GM19438 (cell line): ENCODE data around the gene CPNE8.

ENCODE experiments used
- ATAC-seq: cut with Tn5 transposase; IDR thresholded peaks from one replicate; pipeline ENCODE4 v1.9.1; 2021; ENCODE audit warnings: low read depth; ENCODE audit not compliant: unreplicated experiment

Gene CPNE8

GRCh38 chr12:38653650-38654049 is 251.7 kb downstream of the CPNE8 start:
- no peak for ATAC-seq

DNA sequence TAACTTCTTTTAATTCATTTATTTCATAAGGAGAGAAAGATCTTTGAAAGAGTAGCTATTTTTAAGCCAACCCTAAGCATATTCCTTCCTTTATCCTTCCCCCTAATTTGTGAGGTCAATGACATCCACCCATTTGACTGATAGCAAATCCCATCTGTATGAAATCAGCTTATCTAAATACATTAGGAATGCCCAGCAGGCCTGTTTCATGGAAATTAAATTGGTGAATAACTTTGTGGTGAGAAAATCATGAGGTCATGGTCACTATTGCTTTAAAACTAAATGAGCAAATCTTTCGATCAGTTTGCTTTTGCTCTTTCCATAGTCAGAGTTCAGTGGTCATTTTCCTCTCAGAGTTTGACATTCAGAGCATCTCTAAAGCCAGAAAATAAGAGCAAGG is 256.6 kb downstream of the CPNE8 start:
- ATAC-seq: no peak

DNA sequence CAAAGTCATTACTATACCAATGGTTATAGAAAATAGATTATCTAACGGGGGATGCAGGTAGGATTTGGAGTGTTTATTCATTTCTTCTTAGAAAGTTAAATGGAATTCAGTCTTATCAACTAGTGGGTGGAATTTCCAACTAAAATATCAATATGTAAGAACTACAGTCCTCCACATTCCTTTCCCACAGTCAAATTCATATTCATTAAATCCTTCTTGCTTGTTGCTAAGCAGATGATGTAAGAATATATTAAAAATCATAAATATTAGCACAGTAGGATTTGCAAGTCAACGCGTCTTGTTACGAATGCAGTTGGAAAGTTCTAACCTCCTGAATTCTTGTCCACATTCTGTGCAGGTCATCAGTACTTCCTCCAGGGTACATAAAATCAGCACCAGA is 259.2 kb downstream of the CPNE8 start:
- no peak for ATAC-seq

DNA sequence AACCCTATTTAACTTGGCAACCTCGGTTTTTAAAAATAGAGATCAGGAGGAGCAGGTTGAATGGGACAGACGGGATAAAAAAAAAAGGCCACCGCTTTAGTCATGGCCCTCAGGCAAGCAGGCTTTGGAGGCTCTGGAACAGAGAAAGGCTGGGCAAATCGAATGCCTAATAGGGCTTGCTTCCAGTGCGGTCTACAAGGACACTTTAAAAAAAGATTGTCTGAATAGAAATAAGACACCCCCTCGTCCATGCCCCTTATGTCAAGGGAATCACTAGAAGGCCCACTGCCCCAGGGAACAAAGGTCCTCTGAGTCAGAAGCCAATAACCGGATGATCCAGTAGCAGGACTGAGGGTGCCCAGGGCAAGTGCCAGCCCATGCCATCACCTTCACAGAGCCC is 265.8 kb downstream of the CPNE8 start:
- no peak for ATAC-seq

- no peak for ATAC-seq
Measured at GRCh38 chr12:38638401-38638800, 267.0 kb downstream of the CPNE8 start.

DNA sequence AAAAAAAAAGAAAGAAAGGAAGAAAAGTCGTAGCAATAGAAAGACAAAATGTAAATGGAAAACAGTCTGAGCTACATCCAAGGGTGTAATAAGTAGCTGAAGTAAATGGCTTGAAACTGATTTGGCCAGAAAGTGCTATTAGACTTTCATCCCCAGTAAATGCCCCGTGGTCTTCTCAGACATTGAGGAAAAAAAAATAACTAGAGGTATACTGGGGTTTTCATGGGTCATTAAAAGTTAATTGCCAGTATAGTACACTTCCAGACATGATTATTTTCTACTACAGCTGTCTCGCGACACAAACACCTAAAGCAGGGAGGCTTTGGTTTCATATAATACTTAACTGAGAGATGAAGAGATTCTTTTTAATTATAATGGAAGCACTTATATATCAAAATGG is 271.9 kb downstream of the CPNE8 start:
- no peak for ATAC-seq

DNA sequence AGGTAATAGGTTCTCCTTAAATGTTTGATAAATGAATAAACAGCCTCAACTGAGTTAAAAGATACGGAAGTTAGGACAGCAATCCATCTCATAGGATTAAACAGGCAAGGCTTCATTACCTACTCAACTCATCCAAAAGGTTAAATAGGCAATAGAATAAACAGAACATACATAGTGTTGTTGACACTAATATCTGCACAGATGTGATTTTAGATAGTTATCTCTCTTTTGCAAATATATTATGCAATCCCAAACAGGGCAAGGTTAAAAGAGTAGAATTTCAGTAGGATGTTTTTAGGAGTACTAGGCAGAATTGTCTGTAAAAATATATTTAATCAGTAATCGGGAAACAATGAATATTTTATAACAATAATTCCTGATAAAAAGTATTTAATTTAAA is 276.3 kb downstream of the CPNE8 start:
- no peak for ATAC-seq

GRCh38 chr12:38628288-38628687 is 277.1 kb downstream of the CPNE8 start:
- no peak for ATAC-seq

DNA sequence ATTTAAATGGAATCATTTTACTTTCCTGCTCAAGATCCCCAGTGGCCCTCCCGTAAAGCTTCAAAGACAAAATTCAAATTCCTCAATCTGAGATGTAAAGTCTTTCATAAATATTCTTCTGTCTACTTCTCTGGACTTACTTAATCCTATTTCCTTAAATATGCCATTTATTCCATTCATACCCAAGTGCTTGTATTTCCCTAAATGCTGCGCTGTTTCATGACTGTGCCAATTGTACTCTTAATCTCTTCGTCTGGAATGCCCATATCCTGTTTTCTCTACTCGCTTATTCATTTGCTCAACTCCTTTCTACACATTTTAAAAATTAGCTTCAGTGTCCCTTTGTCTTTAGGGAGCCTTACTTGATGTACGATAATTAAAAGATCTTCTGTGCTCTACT is 280.1 kb downstream of the CPNE8 start:
- no peak for ATAC-seq

- no peak for ATAC-seq
Measured at GRCh38 chr12:38614171-38614570, 291.2 kb downstream of the CPNE8 start.

GRCh38 chr12:38610808-38611350 is 294.5 kb downstream of the CPNE8 start:
- ATAC-seq: no peak

- ATAC-seq: no peak
Measured at GRCh38 chr12:38607295-38607694, 298.1 kb downstream of the CPNE8 start.
